GM12878 (cell line): ENCODE results near the gene PPP3CB. TPM values are rescaled to one million over a fixed set of nuclear protein-coding genes. Genes with fewer than 3 reads are reported as not detected.
A peak's percentile ranks its signal among the peaks of the same experiment; 100 is the strongest.

Source experiments
- ATAC-seq: fragments of 200-7000 bp; cut with Tn5 transposase; 3 replicates; pipeline ENCODE4 v1.9.1; 2020; ENCODE audit warnings: mild to moderate bottlenecking, moderate library complexity
- BruUV-seq: library from RNA; stranded (reverse); fragments of 400-500 nt; replicated peaks from 2 replicates; lab custom pipeline; 2021; lab: Mats Ljungman, UMichigan
- CTCF ChIA-PET: fragments of 300-600 bp; sonication (Branson Sonifier 250); formaldehyde crosslinking; extraction: SDS; loops from one replicate; lab custom pipeline; 2021; ENCODE audit warnings: inconsistent platforms; lab: Yijun Ruan, JAX
- POLR2A ChIA-PET: fragments of 350-600 bp; formaldehyde crosslinking; extraction: SDS; loops from one replicate; lab custom pipeline; 2021; ENCODE audit warnings: inconsistent platforms; lab: Charles Lee
- RAD21 ChIA-PET: fragments of 300-600 bp; sonication (Branson Sonifier 250); formaldehyde crosslinking; loops from one replicate; lab custom pipeline; 2023; ENCODE audit warnings: antibody characterized with exemption; ENCODE audit not compliant: unreplicated experiment; lab: Charles Lee
- SMC1A ChIA-PET: fragments of 300-600 bp; sonication (Branson Sonifier 250); formaldehyde crosslinking; loops from one replicate; lab custom pipeline; 2023; ENCODE audit not compliant: unreplicated experiment, uncharacterized antibody; lab: Charles Lee
- DNase-seq: peaks from one replicate; pipeline ENCODE4 v3.0.0-alpha.2; 2011; ENCODE audit warnings: low read depth, low spot score
- FAIRE-seq: peaks from 3 replicates; lab custom pipeline; 2011; peaks lifted over from hg19 to GRCh38; lab: Jason Lieb, UNC
- H2AFZ ChIP-seq: 2 replicates; pipeline ENCODE4 v1.6.0; 2011; ENCODE audit warnings: low read depth, low read length, control low read depth; ENCODE audit not compliant: control insufficient read depth
- H3K27ac ChIP-seq: 2 replicates; pipeline ENCODE4 v1.5.1; 2011; ENCODE audit warnings: control low read depth; ENCODE audit not compliant: control insufficient read depth, insufficient read depth
- H3K27me3 ChIP-seq, 2 experiments: replicated peaks in 1 of 2; 2 replicates each; pipeline versions ENCODE4 v1.6.0 to v1.6.1; 2011; ENCODE audit warnings: low read length in 1 of 2; ENCODE audit not compliant: control insufficient read depth in 2 of 2, insufficient read depth in 2 of 2
- H3K36me3 ChIP-seq, 2 experiments: 2 replicates each; pipeline ENCODE4 v1.5.1; 2011; ENCODE audit warnings: low read length in 1 of 2; ENCODE audit not compliant: control insufficient read depth in 2 of 2, insufficient read depth in 2 of 2
- H3K4me1 ChIP-seq: 2 replicates; pipeline ENCODE4 v1.6.1; 2011; ENCODE audit warnings: mild to moderate bottlenecking, low read length, moderate library complexity, mixed read lengths; ENCODE audit not compliant: control insufficient read depth, insufficient read depth
- H3K4me2 ChIP-seq: 2 replicates; pipeline ENCODE4 v1.6.0; 2011; ENCODE audit warnings: control low read depth; ENCODE audit not compliant: control insufficient read depth, insufficient read depth
- H3K4me3 ChIP-seq: fragments of 200-600 bp; sonication (generic); 2 replicates; pipeline ENCODE4 v1.5.1; 2016
- H3K79me2 ChIP-seq: 2 replicates; pipeline ENCODE4 v1.6.0; 2011; ENCODE audit warnings: low read length; ENCODE audit not compliant: control insufficient read depth, insufficient read depth
- H3K9ac ChIP-seq: 2 replicates; pipeline ENCODE4 v1.8.0; 2011; ENCODE audit warnings: low read length, control low read depth, mixed read lengths; ENCODE audit not compliant: control insufficient read depth, insufficient read depth
- H3K9me3 ChIP-seq: replicated peaks from 3 replicates; pipeline ENCODE4 v1.5.1; 2011; ENCODE audit warnings: mild to moderate bottlenecking, low read length; ENCODE audit not compliant: control insufficient read depth, insufficient read depth
- H4K20me1 ChIP-seq: 2 replicates; pipeline ENCODE4 v1.6.0; 2011; ENCODE audit not compliant: control insufficient read depth, insufficient read depth
- SMARCA5 ChIP-seq: fragments of 450-650 bp; IDR thresholded peaks from 2 replicates; pipeline ENCODE4 v1.6.1; 2017; ENCODE audit warnings: mild to moderate bottlenecking
- SPI1 ChIP-seq: IDR thresholded peaks from 2 replicates; pipeline ENCODE4 v1.6.1; 2011; ENCODE audit warnings: low read depth, mild to moderate bottlenecking, low read length, moderate library complexity, borderline replicate concordance; ENCODE audit not compliant: insufficient read depth
- TCF12 ChIP-seq: IDR thresholded peaks from 2 replicates; pipeline ENCODE4 v1.6.1; 2011; ENCODE audit warnings: low read depth, mild to moderate bottlenecking, low read length
- ZNF24 ChIP-seq: fragments of 450-650 bp; IDR thresholded peaks from 2 replicates; pipeline ENCODE4 v1.6.1; 2017; ENCODE audit warnings: antibody characterized with exemption, mild to moderate bottlenecking
- WGBS: methylation state at CpG from one replicate; pipeline ENCODE4 v1.1.6; 2016; ENCODE audit warnings: low lambda C conversion rate; ENCODE audit not compliant: insufficient replicate concordance, insufficient coverage; ENCODE audit errors: missing lambda C conversion rate; 5-methylcytosine and 5-hydroxymethylcytosine counted together
- in situ Hi-C: fragments of 300-500 bp; cut with MboI; formaldehyde crosslinking; loops from 9 replicates; pipeline ENCODE4 v1.14.3; 2018; ENCODE audit warnings: mixed read lengths
- intact Hi-C: fragments of 100-400 bp; cut with micrococcal nuclease; formaldehyde crosslinking; loops from one replicate; pipeline ENCODE4 v1.14.2; 2022; ENCODE audit not compliant: unreplicated experiment
- polyA plus RNA-seq, 11 experiments: library from polyadenylated mRNA; depleted of rRNA in 4 of 11; unstranded in 6 of 11; stranded (reverse) in 5 of 11; fragments of >200 nt; fragmentation: Nextera tagmentation in 4 of 11; fragmentation: Illumina TruSeq in 1 of 11; extraction: Ambion mirVana in 4 of 11; extraction: Trizol in 1 of 11; gene quantifications; 1 replicate in 1 of 11; 2 replicates in 10 of 11; pipeline versions ENCODE4 v1.2.1 to v1.2.3, GENCODE V29; 2011 to 2016; ENCODE audit warnings: inconsistent platforms in 2 of 11, missing spikeins in 2 of 11, low read depth in 1 of 11
- total RNA-seq, 4 experiments: library from RNA; depleted of rRNA in 3 of 4; stranded (reverse); fragments of >200 nt in 3 of 4; fragmentation: Illumina TruSeq in 1 of 4; extraction: Trizol in 1 of 4; gene quantifications; 2 replicates each; pipeline versions ENCODE4 v1.2.1 to v1.2.3, GENCODE V29; 2013 to 2021

The PPP3CB gene
- total and polyA plus RNA-seq, 10 of the 15 experiments (the other 5 are each of a cell fraction or from before 2014, with no cell fraction given), result 11.4 to 46.4 (median 19.3) TPM

- H3K4me1 ChIP-seq, result no peaks in the 10 kb centered on the region
- no peak overlapping the region for H3K27ac ChIP-seq
- 100% methylated on average over 1 of the region's 1 CpG for WGBS
- no peak for DNase-seq
- ATAC-seq, result no peak
- no peak for FAIRE-seq
- SMC1A ChIA-PET, result interaction anchor here (1.2 kb wide), 1 partner anchor 11 kb away, joined by 3 read pairs; no protein-coding TSS in a partner anchor
- H3K9me3 ChIP-seq, result no peaks in the 10 kb centered on the region
- no peak overlapping the region for H3K4me3 ChIP-seq
- intact Hi-C loops (loop anchor here (5.0 kb wide), 1 partner anchor 164 kb away; the partner anchor contains the start of gene DNAJC9), in situ Hi-C loops (no loop called here)
- 0 out of 2 replicates have a peak overlapping the region, but pooled peaks have one; percentile 81 for H3K4me2 ChIP-seq
- CTCF ChIA-PET, result interaction anchor here (0.9 to 2.1 kb wide), 2 partner anchors 160 to 233 kb away, joined by 4 to 6 read pairs; no protein-coding TSS in a partner anchor
- H3K27me3 ChIP-seq, result no peaks in the 10 kb centered on the region
- H3K9ac ChIP-seq, result no peak overlapping the region
- no TSS peak for BruUV-seq
- H2AFZ ChIP-seq, result no peak overlapping the region
- peaks cover 77% of the 10 kb centered on the region for H3K79me2 ChIP-seq
- H3K36me3 ChIP-seq, result peaks cover 0 to 10% of the 10 kb centered on the region in 2 experiments; a peak in 1 of 4 replicates
- RAD21 ChIA-PET, result no interaction called here
- POLR2A ChIA-PET, result interaction anchor here (0.6 to 1.2 kb wide), 4 partner anchors 11 to 773 kb away, joined by 3 to 5 read pairs (median 4); no protein-coding TSS in a partner anchor
- no peaks in the 10 kb centered on the region for H4K20me1 ChIP-seq
- TF ChIP-seq SMARCA5 (no peak), ZNF24 (0 out of 2 replicates have a peak, but pooled peaks have one; percentile 9)
Measured at GRCh38 chr10:73410897-73411296, 84.9 kb downstream of the PPP3CB start.

- no peak overlapping the region for H3K9ac ChIP-seq
- no peak overlapping the region for H2AFZ ChIP-seq
- H3K9me3 ChIP-seq, result no peaks in the 10 kb centered on the region
- no peaks in the 10 kb centered on the region for H3K27me3 ChIP-seq
- ChIA-PET POLR2A (interaction anchor here (1.3 kb wide), 1 partner anchor 10 kb away, joined by 4 read pairs; no protein-coding TSS in a partner anchor), CTCF (interaction anchor here (1.4 kb wide), 1 partner anchor 10 kb away, joined by 3 read pairs; no protein-coding TSS in a partner anchor), RAD21 (interaction anchor here (1.3 kb wide), 1 partner anchor 50 kb away, joined by 4 read pairs; the partner anchor contains the start of gene CFAP70), SMC1A (interaction anchor here (0.8 kb wide), 1 partner anchor 10 kb away, joined by 3 read pairs; no protein-coding TSS in a partner anchor)
- H3K79me2 ChIP-seq, result peaks cover 91% of the 10 kb centered on the region
- peaks cover 0 to 10% of the 10 kb centered on the region in 2 experiments; a peak in 1 of 4 replicates for H3K36me3 ChIP-seq
- no peak overlapping the region for H3K4me3 ChIP-seq
- in situ Hi-C loops, result no loop called here
- H3K4me2 ChIP-seq, result peak overlapping the region; percentile 22; the same call in 1 of the 2 replicates
- H3K4me1 ChIP-seq, result no peaks in the 10 kb centered on the region
- FAIRE-seq, result no peak
- DNase-seq, result no peak
- BruUV-seq, result no TSS peak
- TF ChIP-seq SPI1, result peak; percentile 21; the same call in 1 of the 2 replicates
- TF ChIP-seq TCF12, result no peak
- H4K20me1 ChIP-seq, result no peaks in the 10 kb centered on the region
- H3K27ac ChIP-seq, result no peak overlapping the region
- 57% methylated on average over 4 of the region's 4 CpGs for WGBS
- intact Hi-C loops, result no loop called here
- ATAC-seq, result no peak
Measured at GRCh38 chr10:73408978-73409521, 86.8 kb downstream of the PPP3CB start.
